Cerebellar cortex (tissue), 1 donor: Measurements from ENCODE around the gene SPRR2F.
"Not testable (repeated sequence)": the region's sequence is repeated elsewhere in the genome, so short reads cannot be mapped to it uniquely, and the experiment has no call there.

Source experiments
- DNase-seq: peaks from one replicate; pipeline ENCODE4 v3.0.0-alpha.2; 2015; ENCODE audit warnings: low spot score

Gene SPRR2F, protein sequence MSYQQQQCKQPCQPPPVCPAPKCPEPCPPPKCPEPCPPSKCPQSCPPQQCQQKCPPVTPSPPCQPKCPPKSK

DNA sequence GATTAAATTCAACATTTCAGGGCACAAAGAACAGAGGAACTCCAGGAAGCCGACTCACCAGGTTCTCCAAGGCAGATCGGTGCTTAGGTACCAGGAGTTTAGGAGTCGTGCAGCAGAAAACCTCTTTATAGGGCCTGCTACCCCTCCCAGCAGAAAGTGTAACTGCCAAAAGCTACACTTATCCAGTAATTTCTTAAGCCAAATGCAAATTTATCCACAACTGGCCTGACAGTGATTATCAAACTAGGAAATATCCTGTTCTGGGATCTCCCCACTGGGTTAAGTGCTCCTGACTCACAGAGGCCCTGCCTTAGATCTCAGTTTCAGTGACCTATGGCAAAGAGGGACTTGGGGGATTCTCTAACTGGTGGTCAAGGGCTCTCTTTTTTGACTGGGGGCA lies at the start of gene SPRR2F:
Gene SPRR2F, minus strand, starts transcription at position 101 of the 400 bp plus-strand sequence. CDS start 783 bp downstream, outside the sequence.
- no peak for DNase-seq

DNA sequence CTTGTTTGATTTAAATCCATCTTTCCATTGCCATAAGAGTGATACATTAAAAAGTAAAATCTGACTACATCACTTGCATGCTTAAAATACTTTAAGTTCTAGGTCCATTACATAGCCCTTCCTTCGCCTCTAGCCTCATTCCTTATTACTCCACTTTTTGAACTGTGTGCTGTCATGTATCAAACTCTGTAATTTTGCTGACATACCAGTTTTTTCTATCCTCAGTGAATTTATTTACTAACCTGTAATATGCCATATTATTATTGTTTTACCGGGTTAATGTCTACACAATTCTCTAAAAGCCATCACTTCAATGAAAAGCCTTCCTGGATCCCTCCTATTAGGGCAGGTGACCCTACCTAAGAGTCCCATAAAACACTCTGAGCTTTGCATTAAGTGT lies 42.2 kb upstream of the SPRR2F start:
- no peak for DNase-seq

DNA sequence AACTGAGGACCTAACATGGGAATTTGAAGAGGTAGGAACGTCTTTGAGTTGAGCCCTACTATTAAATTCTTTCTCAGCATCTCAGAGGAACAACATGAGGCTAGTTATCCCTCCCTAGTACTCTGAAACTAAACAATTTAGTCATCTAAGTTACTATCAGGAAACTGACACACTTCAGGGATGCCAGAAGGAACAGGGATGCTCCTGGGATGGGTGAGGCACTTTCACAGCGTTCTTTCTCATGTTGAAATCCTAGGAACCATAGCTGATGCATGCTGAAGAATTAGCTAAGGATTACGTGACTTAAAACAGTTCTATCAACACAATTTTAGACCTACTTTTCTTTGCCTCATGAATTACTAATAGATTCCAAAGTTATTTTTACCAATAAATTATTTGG lies 39.2 kb upstream of the SPRR2F start:
- no peak for DNase-seq

DNA sequence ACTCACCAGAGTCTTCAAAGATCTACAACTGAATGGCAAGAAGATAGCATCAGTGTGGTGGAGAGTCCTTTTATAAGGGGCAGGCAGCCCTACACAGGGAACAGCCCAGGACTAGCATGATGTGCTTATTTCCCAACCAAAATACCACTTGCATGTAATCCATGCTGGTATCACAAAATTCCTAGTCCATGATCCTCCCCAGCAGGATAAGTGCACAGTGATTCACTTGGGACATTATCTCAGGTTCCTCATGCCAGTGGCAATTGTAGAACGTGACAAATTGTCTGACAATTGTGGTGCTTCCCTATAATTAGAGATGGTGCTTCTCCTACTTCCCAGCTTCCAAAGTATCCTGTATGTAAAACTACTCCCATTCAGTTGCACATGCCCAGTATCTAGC lies 37.5 kb upstream of the SPRR2F start, which contains the start of gene SPRR2G:
Gene SPRR2G, minus strand, starts transcription at position 45 of the 400 bp plus-strand sequence. CDS start 780 bp downstream, outside the sequence.
- DNase-seq = no peak

DNA sequence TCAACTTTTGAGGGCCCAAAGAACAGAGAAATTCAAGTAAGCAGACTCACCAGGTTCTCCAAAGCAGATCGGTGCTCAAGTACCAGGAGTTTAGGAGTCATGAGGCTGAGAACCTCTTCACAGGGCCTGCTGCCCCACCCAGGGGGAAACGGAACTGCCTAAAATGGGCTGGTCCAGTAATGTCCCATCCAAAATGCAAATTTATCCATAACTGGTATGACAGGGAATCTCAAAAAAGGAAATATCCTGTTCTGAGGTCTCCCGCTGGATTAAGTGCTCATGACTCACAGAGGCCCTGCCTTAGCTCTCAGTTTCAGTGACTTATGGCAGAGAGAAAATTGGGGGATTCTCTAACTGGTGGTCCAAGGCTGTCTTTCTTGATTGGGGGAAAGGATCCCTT lies 28.1 kb upstream of the SPRR2F start:
- DNase-seq = no peak

DNA sequence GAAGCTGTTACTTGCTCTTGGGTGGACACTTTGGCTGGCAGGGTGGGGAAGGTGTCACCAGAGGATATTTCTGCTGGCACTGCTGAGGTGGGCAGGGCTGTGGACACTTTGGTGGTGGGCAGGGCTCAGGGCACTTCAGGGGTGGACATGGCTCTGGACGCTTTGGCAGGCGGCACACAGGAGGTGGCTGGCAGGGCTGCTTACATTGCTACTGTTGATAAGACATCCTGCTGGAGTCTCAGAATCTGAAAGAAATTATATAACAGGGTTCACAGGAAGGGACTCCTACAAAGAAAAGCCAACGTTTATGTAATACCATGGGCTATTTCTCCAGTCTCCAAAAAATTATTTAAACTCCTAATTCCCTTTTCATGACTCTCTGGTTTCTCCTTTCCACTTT lies 27.2 kb upstream of the SPRR2F start:
- no peak for DNase-seq

DNA sequence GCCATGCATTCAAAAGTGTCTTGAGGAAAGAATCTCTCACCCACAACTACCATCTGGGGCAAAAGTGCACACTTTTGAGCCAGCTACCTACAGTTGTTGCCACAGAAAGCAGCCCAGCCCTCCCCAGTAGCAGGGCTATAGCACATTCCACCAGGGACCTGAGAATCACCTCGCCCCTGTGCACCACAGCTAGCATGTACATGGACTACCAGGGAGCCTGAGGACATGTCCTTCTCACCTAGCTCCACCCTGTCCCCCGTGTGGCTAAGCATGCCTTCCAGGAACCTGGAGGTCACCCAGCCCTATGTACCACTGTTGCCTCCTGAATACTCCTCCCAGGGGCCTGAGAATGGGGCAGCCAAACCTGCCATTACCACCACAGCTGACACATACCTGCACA lies 20.4 kb upstream of the SPRR2F start:
- no peak for DNase-seq

DNA sequence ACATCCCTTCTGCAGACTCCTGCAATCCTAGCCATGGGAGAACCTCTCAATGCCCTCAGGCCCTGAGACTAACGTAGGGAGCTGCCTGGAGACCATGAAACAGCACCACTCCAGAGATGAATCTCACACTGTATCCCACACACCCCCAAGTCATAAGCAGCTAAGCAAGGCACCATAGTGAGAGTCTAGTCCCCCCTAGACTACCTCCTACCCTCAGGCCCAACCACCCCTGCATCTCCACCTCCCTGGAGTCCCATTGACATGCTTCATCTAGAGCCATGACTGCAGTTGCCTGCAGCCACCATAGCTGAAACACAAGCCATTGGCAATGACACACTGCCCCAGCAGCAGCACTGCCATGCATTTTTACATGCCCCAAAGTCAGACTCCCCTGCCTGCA lies 20.0 kb upstream of the SPRR2F start:
- DNase-seq = no peak

DNA sequence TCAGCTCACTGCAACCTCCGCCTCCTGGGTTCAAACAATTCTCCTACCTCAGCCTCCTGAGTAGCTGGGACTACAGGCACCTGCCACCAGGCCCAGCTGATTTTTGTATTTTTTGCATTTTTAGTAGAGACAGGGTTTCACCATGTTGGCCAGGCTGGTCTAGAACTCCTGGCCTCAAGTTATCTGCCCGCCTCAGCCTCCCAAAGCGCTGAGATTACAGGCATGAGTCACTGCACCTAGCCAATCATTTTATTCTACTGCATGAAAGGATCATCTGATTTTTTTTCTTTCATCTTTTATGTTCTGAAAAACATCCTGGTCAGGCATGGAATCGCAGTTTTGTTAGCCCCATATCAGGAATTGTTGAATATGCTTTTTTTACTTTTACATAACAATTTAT lies 15.4 kb upstream of the SPRR2F start:
- not testable (repeated sequence) for DNase-seq

DNA sequence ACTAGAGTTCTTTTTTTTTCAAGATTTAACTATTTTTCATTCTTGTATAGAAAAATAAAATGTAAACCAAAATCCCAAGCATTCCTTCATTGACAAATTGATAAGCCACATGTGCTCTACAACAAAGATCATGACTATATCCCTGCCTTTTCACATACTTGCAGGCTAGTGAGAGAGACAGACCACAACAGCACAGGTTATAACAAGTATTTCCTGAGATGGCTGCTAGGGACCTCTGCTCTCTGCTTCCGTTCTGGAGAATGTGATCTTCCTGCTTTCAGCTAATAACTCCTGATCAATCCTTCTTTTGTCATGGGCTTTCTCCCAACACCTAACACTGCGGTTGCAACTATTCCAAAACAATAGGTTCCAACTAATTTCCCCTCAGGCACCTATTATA lies 14.0 kb upstream of the SPRR2F start:
- no peak for DNase-seq

DNA sequence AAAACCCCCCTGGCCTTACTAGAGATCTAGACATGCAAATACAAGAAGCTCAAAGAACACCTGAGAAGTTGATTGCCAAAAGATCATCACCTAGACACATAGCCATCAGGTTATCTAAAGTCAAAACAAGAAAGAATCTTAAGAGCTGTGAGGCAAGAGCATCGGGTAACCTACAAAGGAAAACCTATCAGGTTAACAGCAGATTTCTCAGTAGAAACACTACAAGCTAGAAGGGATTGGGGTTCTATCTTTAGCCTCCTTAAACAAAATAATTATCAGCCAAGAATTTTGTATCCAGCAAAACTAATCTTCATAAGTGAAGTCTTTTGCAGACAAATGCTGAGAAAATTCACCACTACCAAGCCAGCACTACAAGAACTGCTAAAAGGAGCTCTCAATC lies 12.2 kb upstream of the SPRR2F start:
- no peak for DNase-seq

DNA sequence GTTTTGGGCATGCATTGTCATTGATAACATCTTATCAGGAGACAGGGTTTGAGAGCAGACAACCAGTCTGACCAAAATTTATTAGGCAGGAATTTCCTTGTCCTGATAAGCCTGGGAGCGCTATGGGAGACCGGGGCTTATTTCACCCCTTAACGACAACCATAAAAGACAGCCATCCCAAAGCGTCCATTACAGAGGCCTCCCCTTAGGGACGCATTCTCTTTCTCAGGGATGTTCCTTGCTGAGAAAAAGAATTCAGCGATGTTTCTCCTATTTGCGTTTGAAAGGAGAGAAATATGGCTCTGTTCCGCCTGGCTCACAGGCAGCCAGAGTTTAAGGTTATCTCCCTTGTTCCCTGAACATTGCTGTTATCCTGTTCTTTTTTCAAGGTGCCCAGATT lies 10.5 kb upstream of the SPRR2F start:
- not testable (repeated sequence) for DNase-seq

DNA sequence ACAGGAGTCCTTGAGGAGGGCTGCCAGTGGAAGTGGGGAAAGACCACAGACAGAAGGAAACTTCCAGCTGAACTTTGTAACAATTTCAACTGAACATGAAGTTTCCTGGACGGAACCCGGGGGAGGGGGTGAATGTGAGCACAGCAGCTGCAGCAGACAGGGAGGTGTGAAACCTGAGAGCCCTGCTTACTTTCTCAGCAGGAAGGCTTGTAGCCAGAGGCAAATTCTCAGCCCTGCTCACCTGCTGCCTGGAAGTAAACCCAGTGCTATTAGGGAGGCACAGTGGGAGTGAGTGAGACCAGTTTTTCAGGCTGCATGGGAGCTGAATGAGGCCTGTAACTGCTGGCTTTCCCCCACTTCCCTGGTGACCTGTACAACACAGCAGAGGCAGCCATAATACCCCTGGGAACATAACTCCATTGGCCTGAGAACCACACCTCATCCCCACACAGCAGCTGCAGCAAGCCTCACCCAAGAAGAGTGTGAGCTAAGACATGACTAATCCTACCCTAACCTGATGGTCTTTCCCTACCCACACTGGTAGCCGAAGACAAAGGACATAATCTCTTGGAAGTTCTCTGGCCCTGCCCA lies 9.6 kb upstream of the SPRR2F start:
- no peak for DNase-seq

DNA sequence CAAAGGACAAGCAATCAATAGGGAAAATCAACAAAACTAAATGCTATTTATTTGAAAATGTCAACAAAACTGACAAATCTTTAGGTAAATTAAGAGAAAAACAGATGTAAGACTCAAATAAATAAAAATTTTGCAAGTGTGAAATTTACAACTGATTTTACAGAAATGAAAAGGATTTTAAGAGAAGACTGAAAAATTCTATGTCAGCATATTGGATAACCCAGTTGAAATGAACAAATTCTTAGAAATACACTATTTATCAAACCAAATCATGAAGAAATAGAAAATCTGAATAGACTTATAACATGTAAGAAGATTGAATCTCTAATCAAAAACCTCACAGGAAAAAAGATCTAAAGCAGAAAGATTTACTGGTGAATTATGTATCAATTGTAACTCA lies 7.6 kb upstream of the SPRR2F start:
- DNase-seq = no peak

DNA sequence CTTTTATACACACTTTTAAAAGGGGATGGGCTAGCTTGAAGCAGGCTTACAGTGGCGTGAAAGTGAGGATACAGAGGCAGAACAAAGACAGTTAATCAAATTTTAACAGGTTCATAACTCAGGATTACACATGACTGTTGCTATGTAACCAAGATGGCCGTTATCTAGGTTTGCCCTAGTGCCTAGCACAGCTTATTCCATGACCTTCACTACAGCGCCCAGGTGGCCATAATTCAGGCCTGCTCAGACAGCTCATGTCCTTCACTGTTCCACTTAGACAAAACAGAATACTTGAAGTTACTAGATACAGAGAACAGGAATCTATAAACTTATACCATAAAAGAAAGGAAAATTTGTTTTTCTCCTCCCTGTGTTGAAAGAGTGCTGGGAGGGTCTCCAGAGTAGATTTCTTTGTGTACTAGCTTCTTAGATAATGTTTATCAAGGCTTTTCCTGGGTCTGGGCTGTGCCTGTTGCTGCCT lies 6.2 kb upstream of the SPRR2F start:
- no peak for DNase-seq

DNA sequence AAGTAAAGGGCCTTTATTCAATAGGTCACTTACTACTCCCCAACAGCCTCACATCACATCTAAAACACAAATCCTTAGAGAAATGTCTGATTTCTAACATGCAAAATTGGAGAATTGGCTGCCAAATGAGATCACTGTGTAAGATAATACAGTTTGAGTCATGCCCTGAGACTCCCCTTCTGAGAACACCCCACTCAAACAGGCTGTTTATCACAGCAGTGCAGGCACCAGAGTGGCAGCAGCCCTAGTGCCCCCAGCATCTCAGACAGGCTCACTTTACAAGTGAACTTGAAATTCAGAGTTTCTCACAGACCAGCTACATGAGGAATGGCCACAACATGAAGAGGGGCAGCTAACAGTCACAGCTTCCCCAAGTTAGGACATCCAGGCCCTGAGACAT lies 1.9 kb upstream of the SPRR2F start:
- DNase-seq = not testable (repeated sequence)

DNA sequence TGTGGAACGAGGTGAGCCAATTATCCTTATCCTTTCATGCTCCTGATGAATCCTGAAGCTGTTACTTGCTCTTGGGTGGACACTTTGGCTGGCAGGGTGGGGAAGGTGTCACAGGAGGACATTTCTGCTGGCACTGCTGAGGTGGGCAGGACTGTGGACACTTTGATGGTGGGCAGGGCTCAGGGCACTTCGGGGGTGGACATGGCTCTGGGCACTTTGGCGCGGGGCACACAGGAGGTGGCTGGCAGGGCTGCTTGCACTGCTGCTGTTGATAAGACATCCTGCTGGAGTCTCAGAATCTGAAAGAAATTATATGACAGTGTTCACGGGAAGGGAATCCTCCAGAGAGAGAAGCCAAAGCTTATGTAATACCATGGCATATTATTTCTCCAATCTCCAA lies 862 bp downstream of the SPRR2F start:
- not testable (repeated sequence) for DNase-seq

DNA sequence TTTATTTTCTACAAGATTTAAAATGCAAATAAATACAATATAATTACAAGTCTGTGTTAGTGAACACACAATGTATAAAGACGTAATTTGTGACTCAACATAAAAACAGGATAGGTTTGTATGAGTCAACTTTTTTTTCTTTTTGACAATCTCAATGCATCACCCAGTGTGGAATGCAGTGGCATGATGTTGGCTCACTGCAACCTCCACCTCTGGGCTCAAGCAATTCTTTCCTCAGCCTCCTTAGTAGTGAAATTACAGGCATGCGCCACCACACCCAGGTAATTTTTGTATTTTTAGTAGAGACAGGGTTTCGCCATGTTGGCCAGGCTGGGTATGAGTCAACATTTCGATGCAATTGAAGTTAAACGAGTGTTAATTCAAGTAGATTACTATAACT lies 13.1 kb downstream of the SPRR2F start:
- DNase-seq = no peak

DNA sequence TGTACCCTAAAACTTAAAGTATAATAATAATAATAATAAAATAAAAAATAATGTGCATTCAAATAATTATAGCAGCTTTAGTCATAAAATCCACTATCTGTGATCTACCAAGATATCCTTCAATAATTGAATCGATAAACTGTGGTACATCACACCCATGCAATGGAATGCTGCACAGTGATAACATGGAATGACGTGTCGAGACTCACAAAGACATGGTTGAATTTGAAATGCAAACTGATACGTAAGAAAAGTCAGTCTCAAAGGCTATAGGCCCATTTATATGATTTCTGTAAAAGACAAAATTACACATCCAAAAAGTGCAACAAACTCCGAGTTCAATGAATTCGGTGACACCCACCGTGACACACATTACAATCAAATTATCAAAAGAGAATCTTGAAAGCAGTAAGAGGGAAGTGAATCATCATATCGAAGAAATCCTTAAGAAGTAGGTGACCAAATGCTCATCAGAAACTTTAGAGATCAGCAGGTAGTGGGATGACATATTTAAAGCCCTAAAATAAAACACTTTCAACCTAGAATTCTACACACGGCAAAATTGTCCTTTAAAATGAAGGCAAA lies 13.8 kb downstream of the SPRR2F start:
- no peak for DNase-seq

DNA sequence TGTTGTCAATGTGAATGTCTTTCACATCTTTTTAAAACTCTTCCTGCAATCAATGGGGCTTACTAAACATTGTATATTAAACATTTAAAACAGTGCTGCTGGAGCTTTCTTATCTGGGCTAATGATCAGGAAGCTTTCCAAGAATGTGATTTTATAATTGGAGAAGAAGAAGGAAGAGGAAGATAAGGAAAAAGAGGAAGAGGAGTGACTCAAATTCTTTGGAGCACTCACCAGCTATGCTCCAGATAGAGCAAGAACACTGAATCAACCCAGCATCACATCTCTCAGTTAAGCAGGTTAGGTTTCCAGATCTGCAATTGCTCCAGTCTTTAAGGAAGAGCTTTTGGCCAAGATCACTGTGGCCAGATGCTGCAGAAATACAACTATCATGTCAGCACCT lies 17.6 kb downstream of the SPRR2F start:
- no peak for DNase-seq

DNA sequence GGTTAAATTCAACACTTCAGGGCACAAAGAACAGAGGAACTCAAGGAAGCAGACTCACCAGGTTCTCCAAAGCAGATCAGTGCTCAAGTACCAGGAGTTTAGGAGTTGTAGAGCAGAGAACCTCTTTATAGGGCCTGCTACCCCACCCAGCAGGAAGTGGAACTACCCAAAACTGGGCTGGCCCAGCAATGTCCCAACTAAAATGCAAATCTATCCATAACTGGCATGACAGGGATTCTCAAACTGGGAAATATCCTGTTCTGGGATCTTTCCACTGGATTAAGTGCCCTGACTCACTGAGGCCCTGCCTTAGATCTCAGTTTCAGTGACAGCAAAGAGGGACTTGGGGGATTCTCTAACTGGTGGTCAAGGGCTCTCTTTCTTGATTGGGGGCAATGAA lies 18.9 kb downstream of the SPRR2F start, which contains the start of gene SPRR2E:
Gene SPRR2E, minus strand, starts transcription at position 101 of the 400 bp plus-strand sequence. CDS start 775 bp downstream, outside the sequence.
- no peak for DNase-seq

DNA sequence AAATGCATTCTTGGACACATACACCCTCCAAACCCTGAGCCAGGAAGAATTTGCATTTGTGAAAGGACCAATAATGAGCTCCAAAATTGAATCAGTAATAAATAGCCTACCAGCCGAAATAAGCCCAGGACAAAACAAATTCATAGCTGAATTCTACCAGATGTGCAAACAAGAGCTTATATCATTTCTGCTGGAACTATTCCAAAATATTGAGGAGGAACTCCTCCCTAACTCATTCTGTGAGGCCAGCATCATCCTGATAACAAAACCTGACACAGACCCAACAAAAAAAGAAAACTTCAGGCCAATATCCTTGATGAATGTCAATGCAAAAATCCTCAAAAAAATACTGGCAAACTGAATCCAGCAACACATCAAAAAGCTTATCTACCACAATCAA lies 25.7 kb downstream of the SPRR2F start:
- no peak for DNase-seq

DNA sequence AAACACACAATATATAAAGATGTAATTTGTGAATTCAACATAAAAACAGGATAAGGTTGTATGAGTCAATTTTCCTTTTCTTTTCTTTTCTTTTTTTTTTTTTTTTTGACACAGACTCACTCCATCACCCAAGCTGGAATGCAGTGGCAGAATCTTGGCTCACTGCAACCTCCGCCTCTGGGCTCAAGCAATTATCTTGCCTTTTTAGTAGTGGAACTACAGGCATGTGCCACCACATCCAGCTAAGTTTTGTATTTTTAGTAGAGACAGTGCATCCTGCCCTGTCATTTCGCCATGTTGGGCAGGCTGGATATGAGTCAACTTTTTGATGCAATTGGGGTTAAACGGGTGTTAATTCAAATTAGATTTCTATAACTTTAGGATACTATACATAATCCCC lies 31.6 kb downstream of the SPRR2F start:
- DNase-seq = no peak
